HS-5 (cell line): ENCODE data around the gene EAPP.
"Not testable (repeated sequence)": the region's sequence is repeated elsewhere in the genome, so short reads cannot be mapped to it uniquely, and the experiment has no call there.

ENCODE experiments used
- DNase-seq: peaks from one replicate; pipeline ENCODE4 v3.0.0-alpha.2; 2012; ENCODE audit warnings: low read depth

Gene EAPP

GRCh38 chr14:34482463-34482862, 57.0 kb downstream of the EAPP start:
- DNase-seq: no peak

GRCh38 chr14:34479694-34480093, 59.8 kb downstream of the EAPP start:
- no peak for DNase-seq

- no peak for DNase-seq
Observed at GRCh38 chr14:34478261-34478660, 61.2 kb downstream of the EAPP start.

DNA sequence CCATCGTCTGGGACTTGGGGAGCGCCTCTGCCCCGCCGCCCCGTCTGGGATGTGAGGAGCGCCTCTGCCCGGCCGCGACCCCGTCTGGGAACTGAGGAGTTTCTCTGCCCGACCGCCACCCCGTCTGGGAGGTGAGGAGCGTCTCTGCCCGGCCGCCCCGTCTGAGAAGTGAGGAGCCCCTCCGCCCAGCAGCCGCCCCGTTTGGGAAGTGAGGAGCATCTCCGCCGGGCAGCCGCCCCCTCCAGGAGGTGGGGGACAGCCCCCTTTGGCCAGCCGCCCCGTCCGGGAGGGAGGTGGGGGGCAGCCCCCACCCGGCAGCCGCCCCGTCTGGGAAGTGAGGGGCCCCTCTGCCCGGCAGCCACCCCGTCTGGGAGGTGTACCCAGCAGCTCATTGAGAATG, 63.5 kb downstream of the EAPP start:
- DNase-seq: not testable (repeated sequence)

GRCh38 chr14:34475163-34475562, 64.3 kb downstream of the EAPP start:
- no peak for DNase-seq

GRCh38 chr14:34474187-34474679, 65.3 kb downstream of the EAPP start:
- no peak for DNase-seq

DNA sequence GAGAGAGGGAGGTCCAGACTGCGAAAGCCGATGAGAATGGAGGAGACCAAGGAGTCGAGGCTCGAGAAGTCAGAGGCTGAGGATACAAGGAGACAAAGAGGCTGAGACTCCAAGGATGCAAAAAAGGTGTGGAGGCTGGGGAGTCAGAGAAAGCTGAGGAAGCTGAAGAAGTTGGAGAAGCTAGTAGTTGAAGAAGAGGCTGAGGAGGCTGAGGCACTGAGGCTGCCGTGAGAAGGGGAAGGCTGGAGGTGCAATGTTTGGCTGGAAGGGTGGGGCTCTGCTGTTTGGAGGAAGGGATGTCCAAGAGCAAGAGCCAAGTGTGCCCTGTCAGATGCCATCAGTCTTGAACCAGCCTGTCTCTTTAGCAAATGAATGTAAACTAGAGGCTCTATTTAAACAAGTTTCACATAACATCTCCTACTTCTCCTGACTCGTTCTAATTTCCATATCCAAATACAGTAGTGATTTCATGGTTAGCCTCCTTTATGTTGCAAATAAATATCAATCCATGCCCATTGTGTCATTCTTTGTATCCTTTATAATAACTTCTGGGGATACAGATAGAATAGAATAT, 66.7 kb downstream of the EAPP start:
- no peak for DNase-seq

- DNase-seq: no peak
Observed at GRCh38 chr14:34470319-34470718, 69.2 kb downstream of the EAPP start.

GRCh38 chr14:34466691-34467090, 72.8 kb downstream of the EAPP start:
- no peak for DNase-seq
